T-helper 2 cell (primary cell): Measurements from ENCODE around the gene LFNG.
A peak's percentile ranks its signal among the peaks of the same experiment; 100 is the strongest.

Experiments
- DNase-seq, 5 experiments: peaks; one replicate each; pipeline versions ENCODE4 v3.0.0 to v3.0.0-alpha.2; 2012 to 2022

LFNG gene

GRCh38 chr7:2504128-2504888, 15.3 kb upstream of the LFNG start:
- DNase-seq: no peak

GRCh38 chr7:2504889-2505375, 14.6 kb upstream of the LFNG start:
- no peak for DNase-seq

GRCh38 chr7:2505401-2505800, 14.2 kb upstream of the LFNG start:
- DNase-seq: no peak

GRCh38 chr7:2507208-2507916, 12.2 kb upstream of the LFNG start:
- DNase-seq: no peak

GRCh38 chr7:2507917-2508306, 11.7 kb upstream of the LFNG start:
- no peak for DNase-seq

- peak; percentile 47 to 91 (median 78) for DNase-seq
These were observed 11.0 kb upstream of the LFNG start for GRCh38 chr7:2508327-2509215.

- no peak for DNase-seq
These were observed 10.2 kb upstream of the LFNG start for GRCh38 chr7:2509298-2509906.

GRCh38 chr7:2510130-2510776, 9.3 kb upstream of the LFNG start:
- no peak for DNase-seq

GRCh38 chr7:2510909-2511768, 8.4 kb upstream of the LFNG start:
- peak in 3 of 5 experiments; percentile 51 to 81 (median 76) for DNase-seq

GRCh38 chr7:2511769-2512168, 7.8 kb upstream of the LFNG start:
- no peak for DNase-seq

- DNase-seq: no peak
These were observed 7.4 kb upstream of the LFNG start for GRCh38 chr7:2512179-2512661.

- DNase-seq: no peak
These were observed 6.9 kb upstream of the LFNG start for GRCh38 chr7:2512713-2513112.

GRCh38 chr7:2513702-2514101, 5.9 kb upstream of the LFNG start:
- no peak for DNase-seq

- DNase-seq: no peak
These were observed 4.8 kb upstream of the LFNG start for GRCh38 chr7:2514473-2515423.

- DNase-seq: no peak
These were observed 4.0 kb upstream of the LFNG start for GRCh38 chr7:2515424-2516193.

- DNase-seq: no peak
These were observed 3.4 kb upstream of the LFNG start for GRCh38 chr7:2516194-2516555.

- DNase-seq: no peak
These were observed 2.5 kb upstream of the LFNG start for GRCh38 chr7:2517026-2517425.

GRCh38 chr7:2517678-2518507, 1.7 kb upstream of the LFNG start:
- DNase-seq: no peak
